Measurements from ENCODE around the gene CBY2.

CBY2 gene

GRCh38 chr13:45691667-45692066 is 10.5 kb upstream of the CBY2 start:
- H3K9me3 ChIP-seq (ENCODE audit: insufficient read depth, low read depth, low read length): no peaks in the 10 kb centered on the region
- no peak overlapping the region for H3K4me3 ChIP-seq (ENCODE audit: low read length, poor library complexity, severe bottlenecking)
- H2AFZ ChIP-seq (ENCODE audit: low read length): no peak overlapping the region
- no peaks in the 10 kb centered on the region for H3K79me2 ChIP-seq (ENCODE audit: insufficient read depth, low read length)
- no peaks in the 10 kb centered on the region for H3K4me1 ChIP-seq (ENCODE audit: insufficient read depth, low read length, poor library complexity, severe bottlenecking)
- H3K9me2 ChIP-seq (replicated peaks; ENCODE audit: low read depth, low read length): no peaks in the 10 kb centered on the region
- H3K27me3 ChIP-seq (ENCODE audit: insufficient read depth, low read length, poor library complexity, severe bottlenecking): no peaks in the 10 kb centered on the region
- no peaks in the 10 kb centered on the region for H3K36me3 ChIP-seq (ENCODE audit: insufficient read depth, low read length)
- H3F3A ChIP-seq (ENCODE audit: low read depth): no peaks in the 10 kb centered on the region
- no peak overlapping the region for H3K9ac ChIP-seq (ENCODE audit: low read depth, low read length, poor library complexity, severe bottlenecking)
- H4K20me1 ChIP-seq (ENCODE audit: insufficient read depth, low read length, poor library complexity, severe bottlenecking): no peaks in the 10 kb centered on the region
- TF ChIP-seq EZH2phosphoT487 (IDR thresholded peaks at IDR 0.05; ENCODE audit: borderline replicate concordance): no peak
- TF ChIP-seq, protein P1, sequence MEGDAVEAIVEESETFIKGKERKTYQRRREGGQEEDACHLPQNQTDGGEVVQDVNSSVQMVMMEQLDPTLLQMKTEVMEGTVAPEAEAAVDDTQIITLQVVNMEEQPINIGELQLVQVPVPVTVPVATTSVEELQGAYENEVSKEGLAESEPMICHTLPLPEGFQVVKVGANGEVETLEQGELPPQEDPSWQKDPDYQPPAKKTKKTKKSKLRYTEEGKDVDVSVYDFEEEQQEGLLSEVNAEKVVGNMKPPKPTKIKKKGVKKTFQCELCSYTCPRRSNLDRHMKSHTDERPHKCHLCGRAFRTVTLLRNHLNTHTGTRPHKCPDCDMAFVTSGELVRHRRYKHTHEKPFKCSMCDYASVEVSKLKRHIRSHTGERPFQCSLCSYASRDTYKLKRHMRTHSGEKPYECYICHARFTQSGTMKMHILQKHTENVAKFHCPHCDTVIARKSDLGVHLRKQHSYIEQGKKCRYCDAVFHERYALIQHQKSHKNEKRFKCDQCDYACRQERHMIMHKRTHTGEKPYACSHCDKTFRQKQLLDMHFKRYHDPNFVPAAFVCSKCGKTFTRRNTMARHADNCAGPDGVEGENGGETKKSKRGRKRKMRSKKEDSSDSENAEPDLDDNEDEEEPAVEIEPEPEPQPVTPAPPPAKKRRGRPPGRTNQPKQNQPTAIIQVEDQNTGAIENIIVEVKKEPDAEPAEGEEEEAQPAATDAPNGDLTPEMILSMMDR (conservative IDR thresholded peaks at IDR 0.05; ENCODE audit: low read length): no peak
- H3K4me2 ChIP-seq (ENCODE audit: low read depth, low read length, poor library complexity, severe bottlenecking): no peak overlapping the region

DNA sequence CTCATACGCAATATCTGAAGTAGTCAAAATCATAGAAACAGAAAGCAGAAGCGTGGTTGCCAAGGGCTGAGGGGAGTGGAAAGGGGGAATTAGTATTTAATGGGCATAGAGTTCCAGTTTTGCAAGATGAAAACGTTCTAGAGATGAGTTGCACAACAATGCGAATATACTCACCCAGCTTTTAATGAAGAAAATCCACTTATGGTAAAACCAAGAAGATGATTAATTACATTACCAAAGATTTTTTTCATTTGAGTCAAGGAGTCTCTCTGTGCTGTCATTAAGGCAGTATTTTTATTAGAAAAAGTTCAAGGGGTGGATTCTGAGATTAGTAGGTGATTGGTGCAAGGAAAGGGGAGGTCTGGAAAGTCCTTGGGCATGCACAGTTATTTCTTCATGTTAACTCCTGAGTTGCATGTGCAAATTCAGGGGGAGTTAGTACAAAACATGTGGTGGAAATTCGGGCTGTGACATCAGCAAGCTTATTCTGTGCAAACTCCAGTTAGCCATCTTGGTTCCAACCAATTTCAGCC is 6.9 kb upstream of the CBY2 start:
- H3F3A ChIP-seq (ENCODE audit: low read depth): no peaks in the 10 kb centered on the region
- H3K4me2 ChIP-seq (ENCODE audit: low read depth, low read length, poor library complexity, severe bottlenecking): no peak overlapping the region
- H3K9me3 ChIP-seq (ENCODE audit: insufficient read depth, low read depth, low read length): no peaks in the 10 kb centered on the region
- no peak overlapping the region for H3K4me3 ChIP-seq (ENCODE audit: low read length, poor library complexity, severe bottlenecking)
- no peaks in the 10 kb centered on the region for H3K4me1 ChIP-seq (ENCODE audit: insufficient read depth, low read length, poor library complexity, severe bottlenecking)
- no peaks in the 10 kb centered on the region for H3K36me3 ChIP-seq (ENCODE audit: insufficient read depth, low read length)
- peak overlapping the region; percentile 50; the same call in 1 of the 2 replicates for H2AFZ ChIP-seq (ENCODE audit: low read length)
- H3K27me3 ChIP-seq (ENCODE audit: insufficient read depth, low read length, poor library complexity, severe bottlenecking): no peaks in the 10 kb centered on the region
- no peaks in the 10 kb centered on the region for H3K9me2 ChIP-seq (replicated peaks; ENCODE audit: low read depth, low read length)
- TF ChIP-seq, protein P1 (conservative IDR thresholded peaks at IDR 0.05; ENCODE audit: low read length): no peak
- no peak for TF ChIP-seq EZH2phosphoT487 (IDR thresholded peaks at IDR 0.05; ENCODE audit: borderline replicate concordance)
- H3K9ac ChIP-seq (ENCODE audit: low read depth, low read length, poor library complexity, severe bottlenecking): no peak overlapping the region
- no peaks in the 10 kb centered on the region for H4K20me1 ChIP-seq (ENCODE audit: insufficient read depth, low read length, poor library complexity, severe bottlenecking)
- no peaks in the 10 kb centered on the region for H3K79me2 ChIP-seq (ENCODE audit: insufficient read depth, low read length)

- no peak for TF ChIP-seq EZH2phosphoT487 (IDR thresholded peaks at IDR 0.05; ENCODE audit: borderline replicate concordance)
- TF ChIP-seq, protein P1 (conservative IDR thresholded peaks at IDR 0.05; ENCODE audit: low read length): no peak
- Histone ChIP-seq H3K9ac (ENCODE audit: low read depth, low read length, poor library complexity, severe bottlenecking) (no peak overlapping the region), H2AFZ (ENCODE audit: low read length) (no peak overlapping the region), H3K9me2 (replicated peaks; ENCODE audit: low read depth, low read length) (no peaks in the 10 kb centered on the region), H3K27me3 (ENCODE audit: insufficient read depth, low read length, poor library complexity, severe bottlenecking) (no peaks in the 10 kb centered on the region), H3K9me3 (ENCODE audit: insufficient read depth, low read depth, low read length) (no peaks in the 10 kb centered on the region), H4K20me1 (ENCODE audit: insufficient read depth, low read length, poor library complexity, severe bottlenecking) (no peaks in the 10 kb centered on the region), H3K36me3 (ENCODE audit: insufficient read depth, low read length) (no peaks in the 10 kb centered on the region), H3K4me3 (ENCODE audit: low read length, poor library complexity, severe bottlenecking) (no peak overlapping the region), H3F3A (ENCODE audit: low read depth) (no peaks in the 10 kb centered on the region), H3K4me1 (ENCODE audit: insufficient read depth, low read length, poor library complexity, severe bottlenecking) (no peaks in the 10 kb centered on the region), H3K79me2 (ENCODE audit: insufficient read depth, low read length) (no peaks in the 10 kb centered on the region), H3K4me2 (ENCODE audit: low read depth, low read length, poor library complexity, severe bottlenecking) (no peak overlapping the region)
These were observed 5.4 kb upstream of the CBY2 start for GRCh38 chr13:45696610-45697226.

Measured in Loucy (cell line).